NK-92 treated with Interleukin-12 subunit alpha and Interleukin-12 subunit beta, amount 100 ng/mL, for 24 hours (cell line): ENCODE measurements around the gene CD34.
"Not testable (repeated sequence)": the region's sequence is repeated elsewhere in the genome, so short reads cannot be mapped to it uniquely, and the experiment has no call there.

Experiments
- DNase-seq: peaks from one replicate; lab custom pipeline; 2025; lab: John Stamatoyannopoulos, UW

Gene CD34

DNA sequence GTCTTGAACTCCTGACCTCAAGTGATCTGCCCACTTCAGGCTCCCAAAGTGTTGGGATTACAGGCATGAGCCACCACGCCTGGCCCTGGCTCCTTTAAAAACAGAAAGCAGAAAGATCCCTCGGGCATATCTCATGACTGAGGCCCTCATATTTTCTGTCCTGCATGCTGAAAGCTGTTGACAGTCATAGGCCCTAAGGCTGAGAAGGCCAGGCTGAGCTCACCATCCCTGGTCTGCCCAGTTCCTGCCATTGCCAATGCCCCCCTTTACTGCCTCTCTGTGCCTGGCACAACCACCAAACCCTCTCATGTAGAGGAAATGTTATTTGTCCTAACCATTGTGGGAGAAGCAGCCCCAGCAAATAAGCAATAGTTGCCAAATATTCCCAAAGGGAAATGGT is 12.7 kb downstream of the CD34 start:
- no peak for DNase-seq

- DNase-seq = no peak
Observed at GRCh38 chr1:207897188-207897587, 13.7 kb downstream of the CD34 start.

DNA sequence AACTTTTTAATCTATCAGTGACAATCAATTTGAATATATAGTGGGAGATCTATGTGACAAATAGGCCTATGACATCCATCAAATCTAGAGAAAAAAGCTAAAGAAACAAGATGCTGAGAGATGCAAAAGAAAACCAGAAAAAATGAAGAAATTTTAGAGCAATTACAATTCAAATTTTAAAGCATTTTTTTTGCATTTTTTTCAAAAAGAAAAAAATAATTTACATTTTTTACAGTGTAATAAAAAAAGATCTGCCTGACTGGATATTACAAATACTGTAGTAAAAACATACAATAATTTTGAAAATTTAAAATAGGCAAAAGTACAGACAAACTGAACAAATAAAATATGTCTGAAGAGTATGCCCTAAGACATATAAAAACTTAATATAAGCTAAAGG is 14.4 kb downstream of the CD34 start:
- no peak for DNase-seq

GRCh38 chr1:207894704-207895103 is 16.2 kb downstream of the CD34 start:
- DNase-seq = no peak

- no peak for DNase-seq
Observed at GRCh38 chr1:207893737-207894582, 17.0 kb downstream of the CD34 start.

- DNase-seq = no peak
Observed at GRCh38 chr1:207892764-207893163, 18.2 kb downstream of the CD34 start.

DNA sequence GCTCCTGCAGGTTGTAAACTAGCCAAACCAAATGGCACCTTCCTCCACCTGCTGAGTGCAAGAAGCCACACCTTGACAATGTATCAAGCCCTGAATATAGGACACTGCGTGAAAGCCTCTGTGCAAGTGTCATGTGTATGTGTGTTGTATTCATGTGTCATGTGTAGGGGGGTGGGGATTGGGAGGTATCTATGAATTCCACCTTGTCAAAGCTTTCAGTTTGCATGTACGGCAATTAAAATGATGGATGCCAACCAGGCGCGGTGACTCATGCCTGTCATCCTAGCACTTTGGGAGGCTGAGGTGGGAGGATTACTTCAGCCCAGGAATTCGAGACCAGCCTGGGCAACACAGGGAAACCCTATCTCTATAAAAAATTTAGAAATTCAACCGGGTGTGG is 19.8 kb downstream of the CD34 start:
- no peak for DNase-seq

GRCh38 chr1:207890136-207890738 is 20.7 kb downstream of the CD34 start:
- DNase-seq = no peak

DNA sequence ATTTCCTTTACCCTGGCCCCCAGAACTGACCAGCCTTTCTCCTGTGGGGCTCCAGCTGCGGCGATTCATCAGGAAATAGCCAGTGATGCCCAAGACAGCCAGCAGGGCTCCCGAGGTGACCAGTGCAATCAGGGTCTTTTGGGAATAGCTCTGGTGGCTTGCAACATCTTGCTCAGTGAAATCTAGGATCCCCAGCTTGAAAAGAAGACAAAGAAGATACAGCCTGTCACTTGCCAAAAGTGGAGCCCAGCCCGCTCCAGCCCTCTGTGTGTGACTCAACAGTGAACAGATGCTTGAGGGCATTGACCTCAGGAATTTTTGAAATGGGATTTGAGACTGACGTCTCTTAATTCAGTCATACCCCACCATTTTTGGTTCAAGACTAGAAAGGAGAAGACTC is 22.3 kb downstream of the CD34 start:
- no peak for DNase-seq

DNA sequence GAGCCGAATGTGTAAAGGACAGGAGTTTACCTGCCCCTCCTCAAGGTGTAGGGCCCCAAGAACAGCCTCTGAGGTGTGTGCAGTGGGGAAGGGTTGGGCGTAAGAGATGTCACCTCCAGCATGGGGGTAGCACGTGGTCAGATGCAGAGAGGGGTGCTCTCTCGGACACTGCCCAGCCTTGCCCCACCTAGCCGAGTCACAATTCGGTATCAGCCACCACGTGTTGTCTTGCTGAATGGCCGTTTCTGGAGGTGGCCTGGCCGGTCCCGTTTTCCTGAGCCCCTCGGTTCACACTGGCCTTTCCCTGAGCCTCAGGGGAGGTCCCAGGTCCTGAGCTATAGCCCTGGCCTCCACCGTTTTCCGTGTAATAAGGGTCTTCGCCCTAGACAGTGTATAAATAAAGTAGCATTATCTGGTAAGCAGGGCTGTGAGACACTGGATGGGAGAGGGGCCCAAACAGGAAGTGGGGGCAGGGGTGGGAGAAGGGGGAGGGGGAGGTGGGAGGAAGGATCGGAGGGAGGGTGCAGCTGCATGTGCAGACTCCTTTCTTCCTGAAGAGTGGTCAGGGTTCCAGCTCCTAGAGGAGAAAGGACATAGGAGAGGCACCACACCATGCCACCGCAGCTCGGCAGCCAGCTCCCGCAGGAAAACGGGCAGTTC is 23.3 kb downstream of the CD34 start:
- no peak for DNase-seq

- DNase-seq = no peak
Observed at GRCh38 chr1:207886227-207886626, 24.7 kb downstream of the CD34 start.

DNA sequence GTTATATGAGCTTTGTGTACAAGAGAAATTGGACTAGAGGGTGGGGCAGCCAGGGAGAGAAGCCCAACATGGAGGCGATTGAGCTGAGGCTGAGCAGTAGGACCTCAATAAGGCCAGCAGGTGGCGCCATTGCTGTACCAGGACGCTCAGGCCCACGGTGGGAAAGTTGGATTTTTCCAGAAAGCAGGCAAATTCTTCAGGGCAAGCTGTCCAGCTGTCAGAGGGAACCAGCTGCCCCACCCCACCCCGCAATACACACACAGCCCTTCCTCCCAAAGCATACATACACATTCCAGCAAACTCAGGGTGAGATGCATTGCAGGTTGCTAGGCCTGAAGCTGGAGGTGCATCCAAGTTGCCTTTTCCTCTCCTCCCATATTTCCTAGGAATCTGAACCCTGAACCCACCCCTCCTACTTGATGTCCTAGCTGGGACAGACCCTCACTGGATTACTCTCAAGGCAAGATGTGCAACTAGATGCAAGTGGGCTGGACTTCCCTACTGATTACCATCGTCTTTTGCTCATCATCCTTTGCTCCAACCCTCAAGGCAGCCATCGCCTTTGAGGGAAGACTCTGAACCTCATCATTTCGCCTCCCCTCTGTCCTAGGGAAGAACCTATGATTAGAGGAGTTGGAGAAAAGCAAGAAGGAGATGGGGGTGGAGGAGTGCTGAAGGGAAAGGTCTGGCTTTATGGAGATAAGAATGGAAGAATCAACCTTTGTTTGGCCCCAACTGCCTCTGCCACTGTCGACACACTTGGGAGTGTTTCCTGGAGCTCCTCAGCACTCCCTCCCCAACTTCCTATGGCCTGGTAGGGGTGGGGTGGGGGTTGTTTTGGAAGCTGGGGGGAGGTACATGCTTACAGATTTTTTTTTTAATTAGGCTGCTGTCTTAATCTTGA is 25.5 kb downstream of the CD34 start:
- DNase-seq = peak; percentile 45

DNA sequence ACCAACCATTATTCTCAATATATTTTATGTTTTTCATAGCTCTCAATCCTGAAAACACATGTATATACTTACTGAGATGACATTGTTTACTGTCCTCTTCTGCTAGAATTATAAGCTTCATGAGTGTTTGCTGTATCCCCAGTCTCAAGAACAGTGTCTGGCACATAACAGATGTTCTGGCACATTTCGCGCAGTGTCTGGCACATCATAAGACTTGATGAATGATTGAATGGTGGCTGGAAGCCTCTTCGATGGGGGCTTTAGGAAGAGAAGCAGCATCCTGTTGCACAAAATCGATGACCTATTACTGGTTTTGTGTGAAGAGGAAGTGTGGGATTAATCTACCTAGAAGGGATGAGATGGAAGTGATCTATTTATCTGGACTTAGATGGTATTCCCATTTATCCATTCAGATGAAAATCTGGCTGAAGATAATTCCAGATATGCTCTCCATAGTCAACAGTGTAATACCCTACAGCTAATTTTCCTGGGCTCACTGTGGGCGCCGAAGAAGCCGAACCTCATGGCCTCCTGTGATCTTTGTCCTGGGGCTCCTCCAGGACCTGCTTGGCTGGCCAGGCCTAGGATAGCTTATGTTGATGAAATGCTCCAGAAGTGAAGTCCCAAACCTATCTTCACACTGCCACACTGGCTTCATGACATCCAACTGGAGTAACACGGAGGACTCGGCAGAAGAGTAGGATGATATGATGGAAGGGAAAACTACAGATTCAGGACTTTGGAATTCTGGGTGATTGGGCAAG is 26.5 kb downstream of the CD34 start:
- DNase-seq = no peak

- DNase-seq = no peak
Observed at GRCh38 chr1:207883660-207884250, 27.2 kb downstream of the CD34 start.

- DNase-seq = no peak
Observed at GRCh38 chr1:207883104-207883651, 27.7 kb downstream of the CD34 start.

- no peak for DNase-seq
Observed at GRCh38 chr1:207882692-207883091, 28.2 kb downstream of the CD34 start.

DNA sequence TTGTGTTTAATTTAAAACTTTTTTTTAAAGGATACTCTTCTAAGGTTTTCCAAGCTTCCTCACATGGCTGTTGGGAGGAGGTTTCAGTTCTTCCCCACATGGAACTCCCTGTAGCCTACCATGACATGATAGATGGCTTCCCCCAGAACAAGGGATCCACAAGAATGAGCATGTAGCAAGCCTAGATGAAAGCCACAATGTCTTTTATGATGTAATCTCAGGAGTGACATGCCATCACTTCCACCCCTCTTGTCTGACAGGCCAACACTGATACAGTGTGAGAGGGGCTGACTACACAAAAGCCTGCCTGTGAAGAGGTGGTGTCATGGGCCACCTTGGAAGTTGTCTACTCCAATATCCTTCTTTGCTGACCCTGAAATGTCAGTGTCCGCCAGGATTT is 32.0 kb downstream of the CD34 start:
- DNase-seq = no peak

GRCh38 chr1:207877914-207878313 is 33.0 kb downstream of the CD34 start:
- not testable (repeated sequence) for DNase-seq

DNA sequence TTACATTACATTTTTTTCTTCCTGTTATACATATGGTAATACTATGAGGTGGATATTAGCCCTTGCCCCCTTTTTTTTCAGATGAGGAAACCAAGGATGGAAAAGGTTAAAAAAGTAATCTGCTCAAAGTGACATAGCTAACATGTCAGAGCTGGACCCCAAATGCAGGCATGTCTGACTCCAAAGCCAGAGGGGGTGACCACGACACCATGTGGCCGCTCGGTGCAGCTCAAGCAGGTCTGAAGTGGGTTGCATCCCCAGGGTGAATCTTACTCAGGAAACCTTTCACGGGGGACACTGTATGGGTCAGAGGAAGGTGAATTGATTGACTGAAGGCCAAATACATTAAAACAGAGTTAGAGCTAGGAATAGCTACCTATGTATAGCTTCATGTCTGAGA is 34.8 kb downstream of the CD34 start:
- DNase-seq = no peak

GRCh38 chr1:207875532-207875931 is 35.4 kb downstream of the CD34 start:
- DNase-seq = no peak
